ENCODE results near the gene UST. TPM values are rescaled to one million over a fixed set of nuclear protein-coding genes. Genes with fewer than 3 reads are reported as not detected.
"Not testable (repeated sequence)": the region's sequence is repeated elsewhere in the genome, so short reads cannot be mapped to it uniquely, and the experiment has no call there.

The UST gene
- total RNA-seq, 2 donors from 2014 or later, result 15.3 to 16.3 TPM

- TF ChIP-seq, protein P1, sequence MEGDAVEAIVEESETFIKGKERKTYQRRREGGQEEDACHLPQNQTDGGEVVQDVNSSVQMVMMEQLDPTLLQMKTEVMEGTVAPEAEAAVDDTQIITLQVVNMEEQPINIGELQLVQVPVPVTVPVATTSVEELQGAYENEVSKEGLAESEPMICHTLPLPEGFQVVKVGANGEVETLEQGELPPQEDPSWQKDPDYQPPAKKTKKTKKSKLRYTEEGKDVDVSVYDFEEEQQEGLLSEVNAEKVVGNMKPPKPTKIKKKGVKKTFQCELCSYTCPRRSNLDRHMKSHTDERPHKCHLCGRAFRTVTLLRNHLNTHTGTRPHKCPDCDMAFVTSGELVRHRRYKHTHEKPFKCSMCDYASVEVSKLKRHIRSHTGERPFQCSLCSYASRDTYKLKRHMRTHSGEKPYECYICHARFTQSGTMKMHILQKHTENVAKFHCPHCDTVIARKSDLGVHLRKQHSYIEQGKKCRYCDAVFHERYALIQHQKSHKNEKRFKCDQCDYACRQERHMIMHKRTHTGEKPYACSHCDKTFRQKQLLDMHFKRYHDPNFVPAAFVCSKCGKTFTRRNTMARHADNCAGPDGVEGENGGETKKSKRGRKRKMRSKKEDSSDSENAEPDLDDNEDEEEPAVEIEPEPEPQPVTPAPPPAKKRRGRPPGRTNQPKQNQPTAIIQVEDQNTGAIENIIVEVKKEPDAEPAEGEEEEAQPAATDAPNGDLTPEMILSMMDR (conservative IDR thresholded peaks at IDR 0.05), result no peak
- Mint-ChIP-seq H3K27me3 (ENCODE audit: insufficient read depth) (no peaks in the 10 kb centered on the region), H3K4me3 (no peak overlapping the region), H3K4me1 (peaks cover 45% of the 10 kb centered on the region), H3K9me3 (peaks cover 5% of the 10 kb centered on the region), H3K36me3 (ENCODE audit: low read depth) (no peaks in the 10 kb centered on the region), H3K27ac (peak overlapping the region; percentile 83)
- 76 to 78% methylated on average over 6 to 8 of the region's 8 CpGs for WGBS, 2 experiments (ENCODE audit: insufficient coverage in 1 of 2, insufficient read length in 1 of 2)
- Histone ChIP-seq H3K27me3 (ENCODE audit: control insufficient read depth, insufficient read depth, low read length, poor library complexity, severe bottlenecking) (no peaks in the 10 kb centered on the region), H3K36me3 (ENCODE audit: control insufficient read depth, insufficient read depth, low read length) (no peaks in the 10 kb centered on the region), H3K9me3 (ENCODE audit: control insufficient read depth, low read length) (no peaks in the 10 kb centered on the region), H3K4me1 (ENCODE audit: control insufficient read depth, insufficient read depth, low read length) (peaks cover 4% of the 10 kb centered on the region), H3K4me3 (ENCODE audit: low read length) (no peak overlapping the region), H3K9ac (ENCODE audit: extremely low read depth, low read length, poor library complexity, severe bottlenecking) (no peak overlapping the region), H3K27ac (ENCODE audit: low read depth, low read length) (no peak overlapping the region)
- DNase-seq, result peak; percentile 67
These were observed 14.7 kb downstream of the UST start for GRCh38 chr6:148761527-148762011.

GRCh38 chr6:148762231-148762630, 15.4 kb downstream of the UST start:
- WGBS, 2 experiments (ENCODE audit: insufficient coverage in 1 of 2, insufficient read length in 1 of 2), result 88 to 100% methylated on average over 1 of the region's 1 CpG
- TF ChIP-seq, protein P1 (conservative IDR thresholded peaks at IDR 0.05), result no peak
- Histone ChIP-seq H3K27ac (ENCODE audit: low read depth, low read length) (no peak overlapping the region), H3K4me3 (ENCODE audit: low read length) (no peak overlapping the region), H3K36me3 (ENCODE audit: control insufficient read depth, insufficient read depth, low read length) (no peaks in the 10 kb centered on the region), H3K9ac (ENCODE audit: extremely low read depth, low read length, poor library complexity, severe bottlenecking) (no peak overlapping the region), H3K9me3 (ENCODE audit: control insufficient read depth, low read length) (no peaks in the 10 kb centered on the region), H3K4me1 (ENCODE audit: control insufficient read depth, insufficient read depth, low read length) (peaks cover 4% of the 10 kb centered on the region), H3K27me3 (ENCODE audit: control insufficient read depth, insufficient read depth, low read length, poor library complexity, severe bottlenecking) (no peaks in the 10 kb centered on the region)
- Mint-ChIP-seq H3K27me3 (ENCODE audit: insufficient read depth) (no peaks in the 10 kb centered on the region), H3K4me1 (peaks cover 43% of the 10 kb centered on the region), H3K27ac (no peak overlapping the region), H3K9me3 (peaks cover 5% of the 10 kb centered on the region), H3K36me3 (ENCODE audit: low read depth) (no peaks in the 10 kb centered on the region), H3K4me3 (no peak overlapping the region)
- no peak for DNase-seq

- H3K27me3 ChIP-seq (ENCODE audit: control insufficient read depth, insufficient read depth, low read length, poor library complexity, severe bottlenecking); H3K4me3 ChIP-seq (ENCODE audit: low read length); H3K9me3 Mint-ChIP-seq; H3K36me3 Mint-ChIP-seq (ENCODE audit: low read depth); H3K9me3 ChIP-seq (ENCODE audit: control insufficient read depth, low read length); H3K9ac ChIP-seq (ENCODE audit: extremely low read depth, low read length, poor library complexity, severe bottlenecking); H3K4me1 ChIP-seq (ENCODE audit: control insufficient read depth, insufficient read depth, low read length); H3K4me3 Mint-ChIP-seq; H3K36me3 ChIP-seq (ENCODE audit: control insufficient read depth, insufficient read depth, low read length); H3K27ac ChIP-seq (ENCODE audit: low read depth, low read length); H3K27me3 Mint-ChIP-seq (ENCODE audit: insufficient read depth); DNase-seq; H3K27ac Mint-ChIP-seq: not testable (repeated sequence)
- 67 to 87% methylated on average over 2 to 10 of the region's 10 CpGs for WGBS, 2 experiments (ENCODE audit: insufficient coverage in 1 of 2, insufficient read length in 1 of 2)
- peaks cover 49% of the 10 kb centered on the region for H3K4me1 Mint-ChIP-seq
These were observed 17.6 kb downstream of the UST start for GRCh38 chr6:148764259-148765020.
